Heart left ventricle (tissue), 13 donors: ENCODE data around the gene LNX1.

Source experiments
- CTCF ChIP-seq, 12 donors: fragments of 200-600 bp; sonication (generic) in 4 of 12; IDR thresholded peaks; one replicate each; pipeline versions ENCODE4 v1.5.0 to v1.8.0; 2018 to 2022; ENCODE audit warnings: antibody characterized with exemption in 12 of 12, mild to moderate bottlenecking in 5 of 12
- POLR2A ChIP-seq, 2 donors: fragments of 450-650 bp; IDR thresholded peaks; one replicate each; pipeline ENCODE4 v1.6.1; 2017; ENCODE audit warnings: antibody characterized with exemption in 2 of 2, mild to moderate bottlenecking in 2 of 2, moderate library complexity in 2 of 2
- donor health status: ischemic (EF 13 %, LVEDD 7.1; RV severe dilation, severe dysfunction).
- donor health status: DM: no; HTN: yes; CAD: no.
- donor health status: DM: no; HTN: no; CAD: no.
- donor health status: ischemic (EF 25% LVEDD 6.9; RV normal size, moderate dysfunction).
- donor health status: ischemic (EF 25% LVEDD 5.7; RV mildly dilated, moderate dysfunction).
- donor health status: ischemic (EF 35%, LVEDD 5.7; RV mildly dilated, moderate dysfunction).
- donor health status: nonischemic (EF 11% LVEDD 7.7; RV severe dilation, severe dysfunction).
- donor health status: DM: yes; HTN: yes; CAD: no.
- donor health status: PGD.
- donor health status: ischemic (EF 29% LVEDD 5.4; RV normal size, mild dysfunction).
- donor health status: nonischemic (EF 23%, LVEDD 6.1; RV moderate dilation, normal function).

GRCh38 chr4:53532521-53532920, 58.8 kb downstream of the LNX1 start:
- TF ChIP-seq CTCF (IDR thresholded peaks at IDR 0.05): no peak
- no peak for TF ChIP-seq POLR2A (IDR thresholded peaks at IDR 0.05)
